Measurements from ENCODE around the gene NANOS2.

NANOS2 gene

DNA sequence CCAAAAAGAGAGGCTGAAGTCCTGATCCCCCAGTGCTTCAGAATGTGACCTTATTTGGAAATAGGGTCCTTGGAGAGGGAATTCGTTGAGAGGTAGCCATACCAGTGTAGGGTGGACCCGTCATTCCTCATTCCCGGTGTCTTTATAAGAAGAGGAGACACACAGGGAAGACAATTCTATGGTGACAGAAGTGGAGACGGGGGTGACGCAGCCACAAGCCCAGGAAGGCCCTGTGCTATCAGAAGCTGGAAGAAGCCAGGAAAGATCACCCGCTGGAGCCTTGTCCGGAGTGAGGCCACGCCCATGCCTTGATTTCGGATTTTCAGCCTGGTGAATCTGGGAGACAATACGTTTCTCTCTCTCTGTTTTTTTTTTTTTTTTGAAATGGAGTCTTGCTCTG is 9.6 kb downstream of the NANOS2 start:
- no peak for ATAC-seq
- TF ChIP-seq ESRRG (CRISPR knock-in tag; IDR thresholded peaks at IDR 0.05) (no peak), CSDC2 (CRISPR knock-in tag; IDR thresholded peaks at IDR 0.05) (no peak), ZFP30 (CRISPR knock-in tag; IDR thresholded peaks at IDR 0.05) (no peak), ARNTL (CRISPR knock-in tag; IDR thresholded peaks at IDR 0.05; ENCODE audit: borderline replicate concordance, low read depth) (no peak), ZFP3 (CRISPR knock-in tag; IDR thresholded peaks at IDR 0.05) (no peak), ZNF70 (CRISPR knock-in tag; IDR thresholded peaks at IDR 0.05) (no peak), TCF4 (CRISPR knock-in tag; IDR thresholded peaks at IDR 0.05; ENCODE audit: borderline replicate concordance) (no peak), SNAI2 (CRISPR knock-in tag; IDR thresholded peaks at IDR 0.05) (no peak), ISL1 (CRISPR knock-in tag; IDR thresholded peaks at IDR 0.05) (no peak), ZNF8 (CRISPR knock-in tag; IDR thresholded peaks at IDR 0.05) (no peak)
- TF ChIP-seq, protein P1, sequence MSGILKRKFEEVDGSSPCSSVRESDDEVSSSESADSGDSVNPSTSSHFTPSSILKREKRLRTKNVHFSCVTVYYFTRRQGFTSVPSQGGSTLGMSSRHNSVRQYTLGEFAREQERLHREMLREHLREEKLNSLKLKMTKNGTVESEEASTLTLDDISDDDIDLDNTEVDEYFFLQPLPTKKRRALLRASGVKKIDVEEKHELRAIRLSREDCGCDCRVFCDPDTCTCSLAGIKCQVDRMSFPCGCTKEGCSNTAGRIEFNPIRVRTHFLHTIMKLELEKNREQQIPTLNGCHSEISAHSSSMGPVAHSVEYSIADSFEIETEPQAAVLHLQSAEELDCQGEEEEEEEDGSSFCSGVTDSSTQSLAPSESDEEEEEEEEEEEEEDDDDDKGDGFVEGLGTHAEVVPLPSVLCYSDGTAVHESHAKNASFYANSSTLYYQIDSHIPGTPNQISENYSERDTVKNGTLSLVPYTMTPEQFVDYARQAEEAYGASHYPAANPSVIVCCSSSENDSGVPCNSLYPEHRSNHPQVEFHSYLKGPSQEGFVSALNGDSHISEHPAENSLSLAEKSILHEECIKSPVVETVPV (CRISPR knock-in tag; IDR thresholded peaks at IDR 0.05) = no peak
- TF ChIP-seq, protein P2, sequence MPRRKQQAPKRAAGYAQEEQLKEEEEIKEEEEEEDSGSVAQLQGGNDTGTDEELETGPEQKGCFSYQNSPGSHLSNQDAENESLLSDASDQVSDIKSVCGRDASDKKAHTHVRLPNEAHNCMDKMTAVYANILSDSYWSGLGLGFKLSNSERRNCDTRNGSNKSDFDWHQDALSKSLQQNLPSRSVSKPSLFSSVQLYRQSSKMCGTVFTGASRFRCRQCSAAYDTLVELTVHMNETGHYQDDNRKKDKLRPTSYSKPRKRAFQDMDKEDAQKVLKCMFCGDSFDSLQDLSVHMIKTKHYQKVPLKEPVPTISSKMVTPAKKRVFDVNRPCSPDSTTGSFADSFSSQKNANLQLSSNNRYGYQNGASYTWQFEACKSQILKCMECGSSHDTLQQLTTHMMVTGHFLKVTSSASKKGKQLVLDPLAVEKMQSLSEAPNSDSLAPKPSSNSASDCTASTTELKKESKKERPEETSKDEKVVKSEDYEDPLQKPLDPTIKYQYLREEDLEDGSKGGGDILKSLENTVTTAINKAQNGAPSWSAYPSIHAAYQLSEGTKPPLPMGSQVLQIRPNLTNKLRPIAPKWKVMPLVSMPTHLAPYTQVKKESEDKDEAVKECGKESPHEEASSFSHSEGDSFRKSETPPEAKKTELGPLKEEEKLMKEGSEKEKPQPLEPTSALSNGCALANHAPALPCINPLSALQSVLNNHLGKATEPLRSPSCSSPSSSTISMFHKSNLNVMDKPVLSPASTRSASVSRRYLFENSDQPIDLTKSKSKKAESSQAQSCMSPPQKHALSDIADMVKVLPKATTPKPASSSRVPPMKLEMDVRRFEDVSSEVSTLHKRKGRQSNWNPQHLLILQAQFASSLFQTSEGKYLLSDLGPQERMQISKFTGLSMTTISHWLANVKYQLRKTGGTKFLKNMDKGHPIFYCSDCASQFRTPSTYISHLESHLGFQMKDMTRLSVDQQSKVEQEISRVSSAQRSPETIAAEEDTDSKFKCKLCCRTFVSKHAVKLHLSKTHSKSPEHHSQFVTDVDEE (CRISPR knock-in tag; IDR thresholded peaks at IDR 0.05) = no peak
- TF ChIP-seq, protein P3, sequence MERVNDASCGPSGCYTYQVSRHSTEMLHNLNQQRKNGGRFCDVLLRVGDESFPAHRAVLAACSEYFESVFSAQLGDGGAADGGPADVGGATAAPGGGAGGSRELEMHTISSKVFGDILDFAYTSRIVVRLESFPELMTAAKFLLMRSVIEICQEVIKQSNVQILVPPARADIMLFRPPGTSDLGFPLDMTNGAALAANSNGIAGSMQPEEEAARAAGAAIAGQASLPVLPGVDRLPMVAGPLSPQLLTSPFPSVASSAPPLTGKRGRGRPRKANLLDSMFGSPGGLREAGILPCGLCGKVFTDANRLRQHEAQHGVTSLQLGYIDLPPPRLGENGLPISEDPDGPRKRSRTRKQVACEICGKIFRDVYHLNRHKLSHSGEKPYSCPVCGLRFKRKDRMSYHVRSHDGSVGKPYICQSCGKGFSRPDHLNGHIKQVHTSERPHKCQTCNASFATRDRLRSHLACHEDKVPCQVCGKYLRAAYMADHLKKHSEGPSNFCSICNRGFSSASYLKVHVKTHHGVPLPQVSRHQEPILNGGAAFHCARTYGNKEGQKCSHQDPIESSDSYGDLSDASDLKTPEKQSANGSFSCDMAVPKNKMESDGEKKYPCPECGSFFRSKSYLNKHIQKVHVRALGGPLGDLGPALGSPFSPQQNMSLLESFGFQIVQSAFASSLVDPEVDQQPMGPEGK (CRISPR knock-in tag; IDR thresholded peaks at IDR 0.05; ENCODE audit: borderline replicate concordance) = no peak

DNA sequence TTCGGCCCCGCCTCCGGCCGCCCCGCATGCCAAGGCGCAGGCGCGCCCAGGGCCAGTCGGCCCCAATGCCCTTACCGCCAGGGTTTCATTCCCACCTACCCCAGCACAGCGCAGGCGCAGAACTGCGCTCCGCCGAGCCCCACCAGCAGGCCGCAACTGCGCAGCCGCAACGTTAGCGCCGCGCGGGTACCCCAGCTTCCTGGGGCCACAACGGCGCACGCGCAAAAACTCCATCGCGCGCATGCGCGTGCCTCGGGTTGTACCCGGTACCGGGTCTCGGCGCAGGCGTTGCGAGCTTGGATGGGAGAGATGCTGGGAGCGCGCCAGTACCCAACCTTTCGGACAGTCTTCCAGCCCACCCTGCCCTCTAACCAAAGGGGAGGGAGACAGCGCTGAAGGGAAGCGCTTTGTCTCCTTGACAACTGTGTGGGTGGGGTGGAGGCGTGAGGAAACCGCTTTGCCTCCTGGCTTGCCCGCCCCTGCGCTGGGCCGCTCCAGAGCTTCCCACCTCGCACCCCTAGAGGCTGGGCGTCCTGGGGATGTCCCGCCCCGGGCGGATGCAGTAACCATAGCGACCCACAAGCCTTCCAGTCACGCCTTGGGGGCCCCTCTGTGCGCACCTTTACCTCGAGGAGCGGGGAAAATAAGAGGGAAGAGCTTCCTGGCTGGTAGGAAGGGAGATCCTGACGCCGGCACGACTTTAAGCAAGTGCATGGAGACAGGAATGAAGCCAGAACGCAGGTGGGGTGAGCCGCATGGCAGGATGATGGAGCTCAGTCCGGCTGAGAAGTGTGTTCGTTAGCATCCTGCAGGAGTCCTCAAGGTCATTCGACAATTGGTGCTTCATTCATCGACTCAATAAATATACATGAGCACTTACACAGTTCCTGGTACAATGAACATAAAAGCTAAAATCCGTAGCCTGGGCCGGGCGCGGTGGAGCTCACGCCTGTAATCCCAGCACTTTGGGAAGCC is 11.6 kb downstream of the NANOS2 start:
- peak; percentile 93 for ATAC-seq
- TF ChIP-seq, protein P4, sequence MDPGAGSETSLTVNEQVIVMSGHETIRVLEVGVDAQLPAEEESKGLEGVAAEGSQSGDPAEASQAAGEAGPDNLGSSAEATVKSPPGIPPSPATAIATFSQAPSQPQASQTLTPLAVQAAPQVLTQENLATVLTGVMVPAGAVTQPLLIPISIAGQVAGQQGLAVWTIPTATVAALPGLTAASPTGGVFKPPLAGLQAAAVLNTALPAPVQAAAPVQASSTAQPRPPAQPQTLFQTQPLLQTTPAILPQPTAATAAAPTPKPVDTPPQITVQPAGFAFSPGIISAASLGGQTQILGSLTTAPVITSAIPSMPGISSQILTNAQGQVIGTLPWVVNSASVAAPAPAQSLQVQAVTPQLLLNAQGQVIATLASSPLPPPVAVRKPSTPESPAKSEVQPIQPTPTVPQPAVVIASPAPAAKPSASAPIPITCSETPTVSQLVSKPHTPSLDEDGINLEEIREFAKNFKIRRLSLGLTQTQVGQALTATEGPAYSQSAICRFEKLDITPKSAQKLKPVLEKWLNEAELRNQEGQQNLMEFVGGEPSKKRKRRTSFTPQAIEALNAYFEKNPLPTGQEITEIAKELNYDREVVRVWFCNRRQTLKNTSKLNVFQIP (CRISPR knock-in tag; IDR thresholded peaks at IDR 0.05; ENCODE audit: borderline replicate concordance, low read depth) = no peak
- no peak for TF ChIP-seq ZNF70 (CRISPR knock-in tag; IDR thresholded peaks at IDR 0.05)
- no peak for TF ChIP-seq ISL1 (CRISPR knock-in tag; IDR thresholded peaks at IDR 0.05)
- no peak for TF ChIP-seq ZNF565 (CRISPR knock-in tag; conservative IDR thresholded peaks at IDR 0.05; ENCODE audit: low read depth)
- TF ChIP-seq ZFP30 (CRISPR knock-in tag; IDR thresholded peaks at IDR 0.05) = no peak
- TF ChIP-seq, protein P3 (CRISPR knock-in tag; IDR thresholded peaks at IDR 0.05; ENCODE audit: borderline replicate concordance) = no peak

DNA sequence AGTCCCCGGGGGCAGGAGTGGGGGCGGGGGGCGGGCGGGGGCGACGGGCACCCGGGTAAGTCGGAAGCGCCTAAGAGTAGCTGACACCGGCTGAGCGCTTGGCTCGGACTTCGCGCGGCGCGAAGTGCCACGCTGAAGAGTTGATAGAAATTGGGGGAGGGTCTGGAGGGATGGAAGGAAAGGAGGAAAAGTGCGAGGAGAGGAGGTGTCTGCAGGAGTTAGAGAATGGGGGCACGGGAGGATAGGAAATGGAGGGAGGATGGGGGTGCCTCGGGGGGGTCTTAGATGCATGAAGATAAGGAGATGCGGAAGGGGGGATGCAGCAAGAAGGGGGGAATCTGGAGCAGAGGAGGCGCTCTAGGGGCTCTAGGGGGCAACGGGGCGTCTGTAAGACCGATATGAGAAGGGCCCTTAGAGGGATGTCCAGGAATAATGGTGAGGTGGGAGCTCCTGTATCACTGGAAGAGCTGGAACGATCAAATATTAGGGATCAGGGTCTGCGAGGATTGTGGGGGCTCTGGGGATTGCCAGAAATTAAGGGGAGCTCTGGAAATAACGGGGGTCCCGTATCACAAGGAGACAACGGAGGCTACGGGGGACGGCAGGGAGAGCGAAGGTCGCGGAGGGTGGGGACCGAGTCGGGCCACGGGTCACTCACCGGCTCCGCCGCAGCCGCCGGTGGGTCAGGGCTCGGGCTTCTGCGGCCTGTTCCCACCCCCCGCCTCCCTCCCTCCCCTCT is 12.5 kb downstream of the NANOS2 start, which contains the start of gene MYPOP:
Gene MYPOP (minus strand): TSS at position 702 of the 739 bp plus-strand sequence. CDS start 840 bp downstream, outside the sequence.
- ATAC-seq = peak; percentile 11
- TF ChIP-seq TOX (CRISPR knock-in tag; IDR thresholded peaks at IDR 0.05; ENCODE audit: borderline replicate concordance) (no peak), CSDC2 (CRISPR knock-in tag; IDR thresholded peaks at IDR 0.05) (no peak), PPARA (CRISPR knock-in tag; IDR thresholded peaks at IDR 0.05; ENCODE audit: borderline replicate concordance) (no peak), ARNTL (CRISPR knock-in tag; IDR thresholded peaks at IDR 0.05; ENCODE audit: borderline replicate concordance, low read depth) (no peak), ESRRG (CRISPR knock-in tag; IDR thresholded peaks at IDR 0.05) (no peak), ZC3H10 (CRISPR knock-in tag; IDR thresholded peaks at IDR 0.05) (no peak), ZNF565 (CRISPR knock-in tag; conservative IDR thresholded peaks at IDR 0.05; ENCODE audit: low read depth) (no peak)
- TF ChIP-seq, protein P4 (CRISPR knock-in tag; IDR thresholded peaks at IDR 0.05; ENCODE audit: borderline replicate concordance, low read depth) = no peak
- TF ChIP-seq, protein P5, sequence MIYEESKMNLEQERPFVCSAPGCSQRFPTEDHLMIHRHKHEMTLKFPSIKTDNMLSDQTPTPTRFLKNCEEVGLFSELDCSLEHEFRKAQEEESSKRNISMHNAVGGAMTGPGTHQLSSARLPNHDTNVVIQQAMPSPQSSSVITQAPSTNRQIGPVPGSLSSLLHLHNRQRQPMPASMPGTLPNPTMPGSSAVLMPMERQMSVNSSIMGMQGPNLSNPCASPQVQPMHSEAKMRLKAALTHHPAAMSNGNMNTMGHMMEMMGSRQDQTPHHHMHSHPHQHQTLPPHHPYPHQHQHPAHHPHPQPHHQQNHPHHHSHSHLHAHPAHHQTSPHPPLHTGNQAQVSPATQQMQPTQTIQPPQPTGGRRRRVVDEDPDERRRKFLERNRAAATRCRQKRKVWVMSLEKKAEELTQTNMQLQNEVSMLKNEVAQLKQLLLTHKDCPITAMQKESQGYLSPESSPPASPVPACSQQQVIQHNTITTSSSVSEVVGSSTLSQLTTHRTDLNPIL (CRISPR knock-in tag; IDR thresholded peaks at IDR 0.05; ENCODE audit: low read depth) = no peak
- TF ChIP-seq, protein P3 (CRISPR knock-in tag; IDR thresholded peaks at IDR 0.05; ENCODE audit: borderline replicate concordance) = no peak

Measured in SK-N-SH treated with all-trans-retinoic acid at 6 μM for 48 hours (cell line).